Raji (cell line): ENCODE measurements around the gene DKK2.

Experiments used
- POLR2A ChIP-seq: IDR thresholded peaks from 2 replicates; pipeline ENCODE4 v1.6.1; 2011; ENCODE audit warnings: low read depth, low read length, control low read depth; ENCODE audit not compliant: insufficient read depth

The DKK2 gene

DNA sequence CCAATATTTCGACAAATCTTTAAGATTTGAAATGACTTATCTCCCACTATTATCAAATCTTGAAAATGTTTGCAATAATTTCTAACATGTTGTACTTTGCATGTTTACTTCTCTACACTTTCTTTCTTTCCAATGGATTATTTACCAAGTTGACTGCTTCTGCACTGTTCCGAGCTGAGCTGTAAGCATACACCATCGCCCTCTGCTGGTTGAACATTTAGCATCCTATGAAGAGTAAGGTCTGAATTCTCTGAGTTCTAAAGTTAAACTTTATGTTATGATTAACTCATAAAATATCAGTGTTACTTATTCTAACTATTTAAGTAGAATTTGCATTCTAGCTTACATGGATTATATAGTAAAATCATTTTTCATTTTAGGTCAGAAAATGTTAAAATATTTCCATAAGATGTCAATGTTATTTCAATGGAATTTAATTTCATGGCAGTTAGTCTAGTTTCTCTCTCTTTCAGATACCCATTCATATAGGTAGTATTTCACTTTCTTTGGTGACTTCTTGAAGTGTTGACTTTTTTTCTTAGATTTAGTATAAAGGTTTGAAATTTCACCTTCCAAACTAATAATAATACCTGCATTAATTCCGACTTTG is 137.4 kb downstream of the DKK2 start:
- TF ChIP-seq POLR2A: no peak

DNA sequence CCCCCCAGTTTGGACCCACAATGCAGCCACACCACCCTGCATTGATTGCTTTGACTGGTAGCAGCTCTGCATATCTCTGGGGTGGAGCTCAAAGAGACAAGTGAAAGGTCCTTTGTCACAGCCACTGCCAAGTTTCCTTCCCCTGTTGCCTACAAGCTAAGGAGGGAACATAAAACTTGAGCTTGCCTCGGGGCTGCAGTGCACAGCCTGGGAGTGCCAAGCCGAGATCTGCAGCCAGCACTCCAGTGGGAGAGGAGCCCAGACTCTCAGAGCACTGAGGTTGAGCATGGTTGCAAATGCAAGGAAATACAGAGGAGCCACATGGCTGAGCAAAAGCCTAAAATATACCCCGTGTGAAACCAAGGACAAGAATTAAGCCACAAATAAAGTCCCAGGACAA is 142.2 kb downstream of the DKK2 start:
- no peak for TF ChIP-seq POLR2A

DNA sequence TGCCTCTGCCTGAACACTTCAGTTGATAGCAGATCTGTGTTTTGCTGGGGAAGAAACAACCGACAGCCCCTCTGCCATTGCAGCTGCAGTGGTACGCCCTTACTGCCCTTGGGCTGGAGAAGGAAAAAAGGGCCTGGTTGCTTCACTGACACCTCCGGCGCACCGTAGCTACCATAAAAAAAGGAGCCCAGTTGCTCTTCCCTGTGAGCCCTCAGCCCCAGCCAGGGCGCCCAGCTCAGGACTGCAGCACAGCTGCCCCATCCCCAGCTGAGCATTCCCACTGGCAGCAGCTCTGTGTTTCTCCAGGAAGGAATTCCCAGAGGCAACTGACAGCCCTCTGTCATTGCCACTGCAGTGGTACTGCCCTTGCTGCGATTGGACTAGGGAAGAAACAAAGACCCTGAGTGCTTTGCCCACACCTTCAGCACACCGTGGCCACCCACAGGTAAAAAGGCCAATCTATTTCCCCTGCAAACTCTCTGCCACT is 142.7 kb downstream of the DKK2 start:
- TF ChIP-seq POLR2A: no peak

DNA sequence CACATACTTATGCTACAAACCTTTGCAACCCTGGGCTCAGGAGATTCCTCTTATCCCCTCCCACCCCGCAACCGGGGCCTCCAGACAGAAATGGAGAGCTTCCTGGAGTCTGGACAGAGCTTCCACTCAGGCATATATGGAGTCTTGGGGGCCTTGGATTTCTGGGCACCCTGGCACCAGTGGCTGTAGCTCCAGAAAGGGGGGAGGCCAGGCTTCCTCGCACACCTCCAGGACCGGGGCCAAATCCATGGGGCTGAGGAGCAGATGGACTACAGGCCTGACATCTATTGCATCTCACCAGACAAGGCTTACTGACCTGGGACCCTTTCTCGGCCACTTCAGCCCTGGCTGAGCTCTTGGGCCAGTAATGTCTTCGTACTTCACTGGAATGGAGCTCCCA is 143.3 kb downstream of the DKK2 start:
- no peak for TF ChIP-seq POLR2A

DNA sequence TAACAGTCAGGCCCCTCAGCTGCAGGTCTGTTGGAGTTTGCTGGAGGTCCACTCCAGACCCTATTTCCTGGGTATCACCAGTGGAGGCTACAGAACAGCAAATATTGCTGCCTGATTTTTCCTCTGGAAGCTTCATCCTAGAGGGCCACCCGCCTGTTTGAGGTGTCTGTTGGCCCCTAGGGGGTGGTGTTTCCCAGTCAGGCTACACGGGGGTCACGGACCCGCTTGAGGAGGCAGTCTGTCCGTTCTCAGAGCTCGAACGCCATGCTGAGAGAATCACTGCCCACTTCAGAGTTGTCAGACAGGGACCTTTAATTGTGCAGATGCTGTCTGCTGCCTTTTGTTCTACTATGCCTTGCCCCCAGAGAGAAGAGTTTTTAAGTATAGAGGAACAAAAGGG is 160.8 kb downstream of the DKK2 start:
- TF ChIP-seq POLR2A: no peak
